ENCODE data around the gene SLC5A11.
"Not testable (repeated sequence)": the region's sequence is repeated elsewhere in the genome, so short reads cannot be mapped to it uniquely, and the experiment has no call there.

The SLC5A11 gene

GRCh38 chr16:24845726-24846547 is at the start of gene SLC5A11:
TSS of gene SLC5A11 (plus strand) at chr16:24845963. CDS start at chr16:24858644, 12,681 bp downstream.
- no peak within 1 kb of the TSS for H3K4me2 ChIP-seq
- H3K4me1 ChIP-seq, result no peaks in the 10 kb centered on the region

GRCh38 chr16:24800586-24800985 is 45.2 kb upstream of the SLC5A11 start:
- H4K20me1 ChIP-seq, result peaks cover 0 to 13% (median 0%) of the 10 kb centered on the region in 11 experiments; a peak in 7 of 22 replicates
- no peak for TF ChIP-seq Cebpa-rat (IDR thresholded peaks at IDR 0.05)
- no peaks in the 10 kb centered on the region for H3K9me3 ChIP-seq (replicated peaks in 1 of 11)
- peaks cover 100% of the 10 kb centered on the region in 11 experiments for H3K36me3 ChIP-seq
- H3K27ac ChIP-seq, result no peak overlapping the region
- H3K4me2 ChIP-seq, result no peak overlapping the region
- H3K27me3 ChIP-seq, result no peaks in the 10 kb centered on the region
- no peak overlapping the region for H3K9ac ChIP-seq
- H3K4me1 ChIP-seq, result no peaks in the 10 kb centered on the region
- no peak overlapping the region for H3K4me3 ChIP-seq

More at GRCh38 chr16:24845726-24846547, at the start of gene SLC5A11:
- no peak for TF ChIP-seq Cebpa-rat (IDR thresholded peaks at IDR 0.05)
- no peak within 1 kb of the TSS for H3K9ac ChIP-seq
- H3K9me3 ChIP-seq (replicated peaks in 1 of 11), result no peaks in the 10 kb centered on the region
- H3K27me3 ChIP-seq, result no peaks in the 10 kb centered on the region
- H3K27ac ChIP-seq, result no peak within 1 kb of the TSS
- no peaks in the 10 kb centered on the region; a peak in 1 of 22 replicates for H4K20me1 ChIP-seq
- no peak within 1 kb of the TSS for H3K4me3 ChIP-seq
- H3K36me3 ChIP-seq, result no peaks in the 10 kb centered on the region

GRCh38 chr16:24801761-24802302 is 43.9 kb upstream of the SLC5A11 start:
- TF ChIP-seq Cebpa-rat (IDR thresholded peaks at IDR 0.05), result no peak
- Histone ChIP-seq H3K27me3 (no peaks in the 10 kb centered on the region), H3K4me1 (no peaks in the 10 kb centered on the region), H3K27ac (no peak overlapping the region), H3K36me3 (peaks cover 100% of the 10 kb centered on the region in 11 experiments), H3K9ac (no peak overlapping the region), H3K9me3 (replicated peaks in 1 of 11) (no peaks in the 10 kb centered on the region), H3K4me2 (no peak overlapping the region), H3K4me3 (no peak overlapping the region), H4K20me1 (peaks cover 0 to 13% (median 0%) of the 10 kb centered on the region in 11 experiments; a peak in 6 of 22 replicates)

DNA sequence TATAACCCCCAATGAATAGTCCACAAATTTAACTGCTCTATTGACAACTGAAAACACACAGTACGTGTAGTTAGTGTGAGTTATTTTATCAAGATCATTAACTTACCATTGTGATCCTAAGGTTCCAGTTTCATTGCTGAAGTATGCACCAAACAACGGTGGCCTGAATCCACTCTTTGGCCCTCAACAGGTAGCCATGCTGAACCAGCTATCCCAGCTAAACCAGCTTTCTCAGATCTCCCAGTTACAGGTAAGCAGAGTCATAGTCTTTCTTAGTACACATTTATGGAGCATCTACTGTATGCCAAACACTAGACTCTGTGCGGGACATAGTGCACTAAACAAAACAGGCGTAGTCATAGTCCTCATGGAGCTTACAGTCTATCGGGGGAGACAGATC is 40.3 kb upstream of the SLC5A11 start:
- no peak overlapping the region for H3K27ac ChIP-seq
- no peak for TF ChIP-seq Cebpa-rat (IDR thresholded peaks at IDR 0.05)
- H4K20me1 ChIP-seq, result peaks cover 0 to 19% (median 4%) of the 10 kb centered on the region in 11 experiments; a peak in 9 of 22 replicates
- H3K4me2 ChIP-seq, result no peak overlapping the region
- H3K36me3 ChIP-seq, result peaks cover 99 to 100% (median 100%) of the 10 kb centered on the region in 11 experiments
- H3K27me3 ChIP-seq, result no peaks in the 10 kb centered on the region
- H3K4me3 ChIP-seq, result no peak overlapping the region
- no peaks in the 10 kb centered on the region for H3K9me3 ChIP-seq (replicated peaks in 1 of 11)
- H3K9ac ChIP-seq, result no peak overlapping the region
- no peaks in the 10 kb centered on the region for H3K4me1 ChIP-seq

DNA sequence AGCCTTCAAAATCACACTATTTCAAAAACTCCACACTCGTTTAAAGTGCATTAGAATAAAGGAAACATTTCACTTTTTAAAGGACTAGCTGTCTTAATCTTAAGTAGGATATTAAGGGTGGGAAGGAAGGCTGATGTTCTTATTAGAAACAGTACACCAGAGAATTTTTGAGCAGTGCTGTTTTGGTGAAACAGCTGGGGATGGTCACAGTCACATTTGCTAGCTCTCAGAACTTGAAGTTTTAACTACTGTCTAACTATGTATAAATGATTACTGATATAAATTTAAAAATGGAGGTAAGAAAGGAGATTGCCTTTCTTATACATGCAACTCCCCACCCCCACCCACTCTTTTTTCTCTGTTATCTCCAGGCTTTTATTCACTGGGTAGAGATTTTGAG is 38.5 kb upstream of the SLC5A11 start:
- no peak for TF ChIP-seq Cebpa-rat (IDR thresholded peaks at IDR 0.05)
- H3K9me3 ChIP-seq (replicated peaks in 1 of 11), result no peaks in the 10 kb centered on the region
- H3K4me2 ChIP-seq, result no peak overlapping the region
- no peaks in the 10 kb centered on the region for H3K27me3 ChIP-seq
- H3K4me3 ChIP-seq, result no peak overlapping the region
- H3K9ac ChIP-seq, result no peak overlapping the region
- H3K4me1 ChIP-seq, result no peaks in the 10 kb centered on the region
- H4K20me1 ChIP-seq, result peaks cover 0 to 24% (median 11%) of the 10 kb centered on the region in 11 experiments; a peak in 12 of 22 replicates
- H3K36me3 ChIP-seq, result peaks cover 98 to 100% (median 100%) of the 10 kb centered on the region in 11 experiments
- no peak overlapping the region for H3K27ac ChIP-seq

DNA sequence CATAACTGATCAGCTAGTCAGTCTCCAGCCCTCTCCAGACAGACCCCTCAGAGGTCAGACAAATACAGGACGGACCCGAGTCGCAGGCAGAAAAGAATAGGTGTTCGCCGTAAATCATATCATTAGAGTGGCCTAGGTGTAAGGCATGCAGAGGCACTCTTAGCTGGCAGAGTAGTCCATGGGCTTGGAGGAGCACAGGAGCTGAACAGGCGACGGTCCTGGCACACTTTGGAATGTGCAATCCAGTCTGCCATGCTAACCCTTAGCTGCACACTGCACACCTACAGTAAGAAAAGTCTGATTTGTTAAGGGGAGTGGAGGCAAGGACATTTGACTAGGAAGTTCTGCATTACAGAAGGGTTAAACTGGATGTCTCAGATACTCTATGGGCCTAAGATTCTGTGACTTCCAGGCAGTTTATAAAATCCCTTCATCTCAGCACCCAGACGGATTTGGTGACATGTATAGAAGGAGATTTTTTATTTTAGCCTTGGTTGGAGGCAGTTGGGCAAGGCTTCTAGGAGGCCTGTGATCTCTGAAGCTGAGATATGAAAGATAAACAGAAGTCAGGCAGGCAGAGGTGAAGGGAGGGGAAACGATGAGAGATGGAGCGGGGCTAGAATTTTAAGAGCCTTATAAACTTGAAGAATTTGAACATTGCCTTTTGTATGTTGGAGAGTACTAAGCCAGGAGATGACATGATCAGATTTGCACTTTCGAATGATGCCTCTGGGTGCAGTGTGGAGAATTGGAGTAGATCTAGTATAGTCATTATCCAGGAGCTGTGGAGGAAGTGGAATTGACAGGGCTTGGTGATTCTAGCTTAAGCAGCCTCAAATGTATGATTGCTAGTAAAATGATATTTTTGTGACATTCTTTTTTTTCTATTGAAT is 34.6 kb upstream of the SLC5A11 start:
- Histone ChIP-seq H3K27ac (no peak overlapping the region), H4K20me1 (peaks cover 0 to 34% (median 13%) of the 10 kb centered on the region in 11 experiments; a peak in 13 of 22 replicates), H3K4me2 (no peak overlapping the region), H3K9me3 (replicated peaks in 1 of 11) (no peaks in the 10 kb centered on the region), H3K9ac (no peak overlapping the region), H3K36me3 (peaks cover 98 to 100% (median 100%) of the 10 kb centered on the region in 11 experiments), H3K4me1 (no peaks in the 10 kb centered on the region), H3K27me3 (no peaks in the 10 kb centered on the region), H3K4me3 (no peak overlapping the region)
- TF ChIP-seq Cebpa-rat (IDR thresholded peaks at IDR 0.05), result no peak

GRCh38 chr16:24812813-24813212 is 33.0 kb upstream of the SLC5A11 start:
- H3K9me3 ChIP-seq (replicated peaks in 1 of 11); H3K4me2 ChIP-seq; H3K9ac ChIP-seq; H3K4me3 ChIP-seq; H3K27me3 ChIP-seq; H3K4me1 ChIP-seq; H3K27ac ChIP-seq: not testable (repeated sequence)
- Histone ChIP-seq H4K20me1 (peaks cover 0 to 32% (median 13%) of the 10 kb centered on the region in 11 experiments; a peak in 14 of 22 replicates), H3K36me3 (peaks cover 98 to 100% (median 100%) of the 10 kb centered on the region in 11 experiments)

GRCh38 chr16:24815021-24815420 is 30.7 kb upstream of the SLC5A11 start:
- Histone ChIP-seq H3K4me3 (no peak overlapping the region), H3K4me2 (no peak overlapping the region), H4K20me1 (peaks cover 0 to 26% (median 13%) of the 10 kb centered on the region in 11 experiments; a peak in 14 of 22 replicates), H3K36me3 (peaks cover 98 to 100% (median 100%) of the 10 kb centered on the region in 11 experiments), H3K9me3 (replicated peaks in 1 of 11) (no peaks in the 10 kb centered on the region), H3K9ac (no peak overlapping the region), H3K27ac (no peak overlapping the region), H3K27me3 (no peaks in the 10 kb centered on the region), H3K4me1 (peaks cover 1 to 9% (median 5%) of the 10 kb centered on the region in 10 experiments; a peak in 15 of 20 replicates)
- TF ChIP-seq Cebpa-rat (IDR thresholded peaks at IDR 0.05), result no peak

GRCh38 chr16:24816688-24817087 is 29.1 kb upstream of the SLC5A11 start:
- Histone ChIP-seq H3K36me3 (peaks cover 99 to 100% (median 100%) of the 10 kb centered on the region in 11 experiments), H3K4me2 (no peak overlapping the region), H3K9me3 (replicated peaks in 1 of 11) (no peaks in the 10 kb centered on the region), H3K4me3 (no peak overlapping the region), H3K9ac (no peak overlapping the region), H3K27ac (no peak overlapping the region), H3K27me3 (no peaks in the 10 kb centered on the region), H3K4me1 (peaks cover 7 to 24% (median 18%) of the 10 kb centered on the region in 10 experiments; a peak in 16 of 20 replicates), H4K20me1 (peaks cover 0 to 18% (median 8%) of the 10 kb centered on the region in 11 experiments; a peak in 9 of 22 replicates)
- TF ChIP-seq Cebpa-rat (IDR thresholded peaks at IDR 0.05), result no peak
